Stimulated activated CD8-positive, alpha-beta memory T cell treated with anti-CD3 and anti-CD28 coated beads, Interleukin-15, amount 100 ng/mL, for 1 hour (primary cell): ENCODE measurements around the gene VPS35L.
"Not testable (repeated sequence)": the region's sequence is repeated elsewhere in the genome, so short reads cannot be mapped to it uniquely, and the experiment has no call there.

Experiments
- DNase-seq: peaks from one replicate; pipeline ENCODE4 v3.0.0-alpha.2; 2020; ENCODE audit warnings: low read depth

VPS35L gene

DNA sequence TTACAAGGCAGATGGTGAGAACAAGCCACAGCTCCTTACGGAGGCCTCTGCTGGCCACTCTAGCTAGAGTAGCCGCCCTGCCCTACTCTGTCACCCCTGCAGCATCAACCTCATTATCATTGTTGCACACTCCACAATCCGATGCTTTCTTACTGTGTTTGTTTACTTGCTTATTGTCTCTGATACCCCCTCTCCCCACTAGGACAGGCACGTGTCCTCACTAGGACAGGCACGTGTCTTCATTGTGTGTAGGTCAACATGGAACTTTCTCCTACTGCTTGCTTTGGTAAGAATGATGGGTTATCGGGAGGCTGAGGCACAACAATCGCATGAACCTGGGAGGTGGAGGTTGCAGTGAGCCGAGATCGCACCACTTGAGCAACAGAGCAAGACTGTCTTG, 98.6 kb downstream of the VPS35L start:
- DNase-seq: no peak

DNA sequence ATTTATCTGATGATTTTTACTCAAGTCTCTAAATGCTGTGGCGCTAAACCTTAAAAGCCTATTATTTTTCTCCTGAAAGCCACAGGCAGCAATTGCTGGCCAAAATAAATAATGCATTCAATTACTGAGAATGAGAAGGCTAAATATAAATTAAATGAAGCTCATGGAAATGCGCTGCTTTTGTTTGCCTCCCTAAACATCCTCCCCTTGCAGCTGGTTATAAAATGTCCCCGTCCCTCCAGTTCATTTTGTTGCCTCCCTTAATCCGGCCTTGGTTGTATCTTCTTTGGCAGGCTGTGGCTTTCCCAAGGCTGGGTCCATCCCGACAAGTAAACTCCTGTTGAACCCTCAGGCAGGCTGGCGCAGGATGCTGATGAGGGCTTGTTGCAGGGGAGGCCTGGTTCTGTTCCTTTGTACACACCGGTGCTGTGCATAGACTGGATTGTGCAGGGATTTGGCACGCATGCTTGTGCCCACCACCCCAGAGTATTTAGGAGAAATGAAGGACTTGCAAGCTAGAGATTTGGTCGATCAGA, 99.8 kb downstream of the VPS35L start:
- no peak for DNase-seq

DNA sequence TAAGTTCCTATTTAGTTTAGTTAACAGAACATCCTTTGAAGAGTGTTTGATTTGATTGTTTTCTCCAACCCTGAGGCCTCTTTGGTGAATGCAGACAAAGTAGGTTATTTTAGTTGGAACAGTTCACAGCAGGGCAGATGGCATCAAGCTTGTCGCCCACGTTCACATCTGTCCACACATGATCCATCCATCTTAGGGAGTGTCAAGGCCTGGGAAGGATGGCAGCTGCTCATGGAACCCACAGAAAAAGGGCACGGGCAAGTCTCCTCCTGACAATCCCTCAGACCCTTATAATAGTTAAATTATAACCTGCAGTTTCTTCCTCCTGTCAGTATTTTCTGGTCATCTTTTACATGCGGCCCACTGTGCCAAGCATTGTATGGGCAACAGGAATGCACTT, 102.3 kb downstream of the VPS35L start:
- no peak for DNase-seq

DNA sequence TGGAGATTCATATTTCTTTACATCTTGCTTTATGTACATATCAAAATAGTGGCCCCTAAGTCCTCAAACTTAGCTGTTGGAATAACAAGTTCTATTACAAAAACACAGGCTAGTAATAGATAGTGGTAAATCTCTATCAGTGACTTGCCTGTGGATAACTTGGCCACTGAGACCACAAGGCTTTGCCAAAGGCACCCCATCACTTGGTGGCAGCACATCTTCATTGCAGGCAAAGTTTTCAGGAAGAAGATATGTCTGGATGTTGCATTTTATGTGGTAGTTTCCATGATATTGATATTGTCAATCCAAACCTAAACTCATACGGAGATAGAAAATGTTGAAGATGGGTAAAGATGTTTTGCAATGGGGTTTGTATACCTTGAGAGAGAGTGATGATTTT, 104.1 kb downstream of the VPS35L start:
- no peak for DNase-seq

DNA sequence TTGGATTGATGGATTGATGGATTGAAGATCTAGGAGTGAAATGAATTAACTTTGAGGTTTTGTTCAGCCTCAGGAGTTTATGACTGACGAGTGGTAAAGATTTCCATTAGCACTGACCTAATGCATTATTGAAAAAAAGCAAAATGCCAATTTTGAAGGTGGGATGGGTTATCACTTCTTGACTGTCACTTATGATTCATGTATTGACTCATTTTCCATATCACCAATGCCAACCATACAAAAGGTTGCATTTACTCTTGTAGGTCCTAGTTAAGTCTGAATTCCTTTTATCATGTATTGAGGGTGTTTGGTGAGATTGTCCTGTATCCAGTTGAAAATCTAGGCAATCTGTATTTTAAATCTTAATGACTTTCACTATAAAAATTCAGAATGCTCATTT, 104.9 kb downstream of the VPS35L start:
- no peak for DNase-seq

DNA sequence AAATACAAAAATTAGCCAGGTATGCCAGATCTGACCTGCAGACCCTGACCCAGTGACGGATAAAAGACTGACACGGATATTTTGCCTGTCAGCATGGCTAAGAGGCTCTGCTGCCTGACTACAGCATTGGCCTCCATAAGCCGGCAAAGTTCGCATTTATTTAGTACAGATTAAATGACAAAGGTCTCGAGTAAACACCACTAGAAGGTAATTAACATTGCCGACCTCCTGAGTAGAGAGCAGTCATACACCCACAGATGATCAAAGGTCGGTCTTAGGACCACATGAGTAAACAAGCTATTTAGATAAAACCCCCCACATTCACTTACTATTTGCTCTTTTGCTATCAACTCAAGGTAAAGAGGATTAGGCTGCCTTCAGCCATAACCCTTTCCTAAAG, 106.8 kb downstream of the VPS35L start:
- no peak for DNase-seq

DNA sequence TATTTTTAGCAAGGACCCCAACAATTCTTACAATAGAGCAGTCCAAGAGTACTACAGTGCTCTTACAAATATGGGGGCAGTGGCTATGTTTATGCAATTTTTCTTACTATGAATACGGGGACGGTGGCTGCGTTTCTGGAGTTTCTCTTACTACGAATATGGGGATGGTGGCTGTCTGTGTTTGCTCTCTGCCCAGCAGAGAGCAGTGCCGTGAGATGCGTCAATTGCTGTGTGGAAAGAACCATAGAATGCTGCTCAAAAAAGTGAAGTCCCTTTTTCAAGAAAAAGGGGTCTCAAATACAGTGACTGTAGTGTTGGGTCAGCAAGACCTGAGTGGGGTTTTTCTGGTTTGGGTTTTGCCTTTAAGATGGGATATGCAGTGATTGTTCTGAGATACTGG, 108.7 kb downstream of the VPS35L start:
- DNase-seq: no peak

DNA sequence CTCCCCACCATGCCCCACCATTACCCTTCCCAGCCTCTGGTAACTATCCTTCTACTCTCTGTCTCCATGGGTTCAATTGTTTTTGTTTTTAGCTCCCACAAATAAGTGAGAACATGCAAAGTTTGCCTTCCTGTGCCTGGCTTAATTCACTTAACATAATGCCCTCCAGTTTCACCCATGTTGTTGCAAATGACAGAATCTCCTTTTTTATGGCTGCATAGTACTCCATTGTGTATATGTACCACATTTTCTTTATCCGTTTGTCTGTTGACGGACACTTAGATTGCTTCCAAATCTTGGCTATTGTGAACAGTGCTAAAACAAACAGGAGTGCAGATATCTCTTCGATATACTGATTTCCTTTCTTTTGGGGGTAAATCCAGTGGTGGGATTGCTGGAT, 109.8 kb downstream of the VPS35L start:
- DNase-seq: not testable (repeated sequence)

DNA sequence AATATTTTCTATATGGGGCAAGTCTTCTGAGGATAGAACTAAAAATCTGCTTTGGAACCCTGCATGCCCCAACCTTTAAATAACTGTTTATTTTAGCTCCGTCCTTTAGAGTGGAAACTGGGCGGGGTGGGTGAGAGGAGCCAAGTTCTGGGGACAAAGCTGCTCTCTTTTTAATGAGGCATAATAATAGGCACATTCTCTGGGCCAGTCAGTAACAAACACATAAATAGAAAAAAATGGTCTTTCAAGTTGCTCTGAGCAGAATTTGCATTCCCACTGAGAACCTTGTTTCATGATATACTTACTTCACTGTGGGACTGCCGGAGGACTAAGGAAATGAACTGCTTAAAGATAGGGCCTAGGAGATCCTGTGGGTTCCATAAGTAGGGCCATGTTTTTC, 111.0 kb downstream of the VPS35L start:
- no peak for DNase-seq

DNA sequence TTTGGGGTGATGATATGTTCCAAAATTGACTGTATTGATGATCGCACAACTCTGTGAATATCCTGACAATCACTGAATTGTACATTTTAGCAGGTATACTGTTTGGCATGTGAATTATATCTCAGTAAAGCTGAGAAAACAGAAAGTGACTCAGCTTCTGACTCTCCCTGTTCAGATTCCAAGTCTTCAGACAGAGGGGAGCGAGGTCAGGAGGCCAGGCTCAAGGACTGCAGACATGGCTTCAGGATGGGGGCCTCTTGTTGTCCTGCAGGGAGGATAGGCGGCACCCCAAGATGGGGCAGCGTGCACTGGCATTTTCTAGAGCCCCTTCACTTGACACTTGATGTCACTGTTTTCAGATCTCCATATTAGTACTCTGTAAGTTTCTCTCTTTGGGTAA, 116.9 kb downstream of the VPS35L start:
- DNase-seq: no peak

DNA sequence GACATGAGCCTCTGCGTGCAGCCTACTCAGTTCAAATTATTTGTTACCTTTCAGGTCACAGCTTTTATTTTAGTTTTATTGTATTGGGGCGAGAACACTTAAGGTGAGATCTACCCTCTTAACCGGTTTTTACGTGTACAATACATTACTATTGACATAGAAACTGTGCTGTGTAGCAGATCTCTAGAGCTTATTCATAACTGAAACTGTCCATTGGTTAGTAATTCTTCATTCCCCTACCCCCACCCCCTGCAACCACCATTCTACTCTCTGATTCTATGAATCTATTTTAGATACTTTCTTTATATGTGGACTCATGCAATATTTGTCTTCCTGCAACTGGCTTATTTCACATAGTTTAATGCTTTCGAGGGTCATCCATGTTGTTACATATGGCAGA, 119.0 kb downstream of the VPS35L start:
- DNase-seq: no peak

DNA sequence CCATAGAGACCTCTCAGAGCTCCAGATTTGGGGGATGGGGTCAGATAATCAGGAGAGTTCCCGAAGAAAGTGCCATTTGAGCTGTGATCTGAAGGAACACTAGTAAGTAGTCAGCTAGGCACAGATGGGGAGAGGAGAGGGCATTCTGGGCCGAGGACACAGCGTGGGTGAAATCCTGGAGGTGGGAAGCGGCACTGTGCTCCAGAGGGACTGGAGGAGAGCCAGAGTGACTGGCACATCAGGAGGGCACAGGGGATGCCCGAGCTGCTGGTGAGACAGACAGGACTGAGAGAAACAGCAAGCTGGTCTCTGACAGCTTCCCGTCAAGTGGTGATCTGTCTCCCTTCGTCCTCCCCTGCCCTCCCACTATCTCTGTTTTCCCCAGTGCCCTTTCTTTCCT, 121.9 kb downstream of the VPS35L start:
- DNase-seq: no peak

DNA sequence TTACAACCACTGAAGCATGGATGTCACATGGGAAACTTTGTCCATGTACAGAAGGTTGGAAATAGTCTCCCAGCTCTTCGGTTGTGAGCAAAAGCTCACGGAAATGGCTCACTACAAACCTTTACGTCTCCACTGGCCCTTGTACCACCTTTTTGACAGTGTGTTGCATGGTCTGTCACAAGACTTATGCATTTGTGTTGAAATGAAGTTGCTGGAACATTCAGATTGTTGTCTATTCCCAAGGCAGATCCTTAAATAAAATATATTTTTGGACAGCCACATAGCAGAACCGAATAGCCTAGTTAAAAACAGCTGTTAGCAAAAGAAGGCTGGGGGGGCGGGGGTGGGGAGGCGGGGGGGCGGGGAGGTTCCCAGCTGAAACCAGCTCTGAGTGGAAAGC, 123.3 kb downstream of the VPS35L start:
- no peak for DNase-seq

DNA sequence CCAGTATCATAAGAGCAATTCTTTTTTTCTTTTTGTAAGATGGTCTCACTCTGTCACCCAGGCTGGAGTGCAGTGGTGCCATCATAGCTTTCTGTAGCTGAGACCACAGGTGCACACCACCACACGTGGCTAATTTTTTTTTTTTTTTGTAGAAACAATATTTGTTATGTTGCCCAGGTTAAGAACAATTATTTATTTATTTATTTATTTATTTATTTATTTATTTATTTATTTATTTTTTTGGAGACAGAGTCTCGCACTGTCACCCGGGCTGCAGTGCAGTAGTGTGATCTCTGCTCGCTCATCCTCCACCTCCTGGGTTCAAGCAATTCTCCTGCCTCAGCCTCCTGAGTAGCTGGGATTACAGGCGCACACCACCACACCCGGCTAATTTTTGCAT, 123.8 kb downstream of the VPS35L start:
- DNase-seq: not testable (repeated sequence)

DNA sequence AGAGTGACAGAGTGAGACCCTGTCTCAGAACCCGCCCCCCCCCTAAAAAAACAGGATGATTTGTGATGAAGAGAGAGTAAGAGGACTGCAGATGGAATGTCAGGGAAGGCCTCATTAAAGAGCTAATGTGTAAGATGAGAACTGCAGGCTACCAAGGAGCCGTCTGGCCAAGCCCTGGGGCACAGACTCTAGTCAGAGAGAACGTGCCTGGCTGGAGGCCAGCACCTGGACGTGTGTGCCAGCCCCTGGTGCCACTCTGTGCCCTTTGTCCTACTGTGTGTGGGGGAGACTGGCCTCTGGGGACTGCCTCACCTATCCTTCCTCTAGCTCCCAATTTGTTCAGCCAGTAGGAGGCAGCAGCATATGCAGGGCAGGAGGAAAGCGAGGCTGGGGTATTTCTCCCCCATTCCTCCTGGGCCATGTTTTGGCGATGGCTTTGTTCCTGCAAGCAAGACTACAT, 125.4 kb downstream of the VPS35L start:
- no peak for DNase-seq

DNA sequence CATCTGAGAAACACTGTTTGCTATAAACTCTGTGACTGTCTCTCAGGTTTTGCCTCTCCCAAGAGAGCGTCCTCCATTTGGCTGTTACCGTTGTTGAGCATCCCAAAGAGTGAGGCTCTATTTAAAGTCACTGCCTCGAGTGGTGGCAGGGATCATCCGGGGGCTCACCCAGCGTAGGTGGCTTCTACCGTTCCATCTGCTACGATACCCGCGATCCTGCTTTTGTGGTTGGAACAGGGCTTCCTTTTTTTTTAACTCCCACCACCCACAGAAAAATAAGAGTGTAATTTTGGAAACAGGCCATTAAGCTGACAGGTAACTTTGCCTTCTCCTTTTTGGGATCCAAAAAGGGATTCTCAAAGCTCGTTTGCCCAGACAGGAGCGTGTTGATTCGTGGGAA, 126.1 kb downstream of the VPS35L start:
- DNase-seq: no peak

DNA sequence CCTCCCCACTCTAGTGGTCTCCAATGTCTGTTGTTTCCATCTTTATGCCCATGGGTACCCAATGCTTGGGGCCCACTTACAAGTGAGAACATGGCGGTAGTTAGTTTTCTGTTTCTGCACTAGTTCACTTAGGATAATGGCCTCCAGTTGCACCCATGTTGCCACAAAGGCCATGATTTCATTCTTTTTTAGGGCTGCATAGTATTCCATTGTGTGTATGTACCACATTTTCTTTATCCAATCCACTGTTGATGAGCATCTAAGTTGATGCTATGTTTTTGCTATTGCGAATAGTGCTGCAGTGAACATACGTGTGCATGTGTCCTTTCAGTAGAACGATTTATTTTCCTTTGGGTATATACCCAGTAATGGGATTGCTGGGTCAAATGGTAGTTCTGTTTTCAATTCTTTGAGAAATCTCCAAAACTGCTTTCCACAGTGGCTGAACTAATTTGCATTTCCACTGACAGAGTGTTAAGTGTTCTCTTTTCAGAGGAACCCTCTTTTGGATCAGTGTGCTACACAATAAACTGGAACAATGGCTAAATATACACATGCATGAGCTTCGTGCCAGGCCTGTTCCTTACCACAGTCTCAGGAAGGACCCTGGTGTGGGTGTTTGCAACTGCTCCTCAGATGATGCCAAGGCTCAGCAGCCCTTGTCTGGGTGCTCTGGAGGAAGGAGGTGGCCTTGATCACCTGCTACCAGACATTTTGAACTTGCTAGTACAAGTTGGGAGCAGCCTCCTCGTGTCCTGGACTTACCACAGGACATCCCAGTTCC, 128.1 kb downstream of the VPS35L start:
- DNase-seq: no peak

DNA sequence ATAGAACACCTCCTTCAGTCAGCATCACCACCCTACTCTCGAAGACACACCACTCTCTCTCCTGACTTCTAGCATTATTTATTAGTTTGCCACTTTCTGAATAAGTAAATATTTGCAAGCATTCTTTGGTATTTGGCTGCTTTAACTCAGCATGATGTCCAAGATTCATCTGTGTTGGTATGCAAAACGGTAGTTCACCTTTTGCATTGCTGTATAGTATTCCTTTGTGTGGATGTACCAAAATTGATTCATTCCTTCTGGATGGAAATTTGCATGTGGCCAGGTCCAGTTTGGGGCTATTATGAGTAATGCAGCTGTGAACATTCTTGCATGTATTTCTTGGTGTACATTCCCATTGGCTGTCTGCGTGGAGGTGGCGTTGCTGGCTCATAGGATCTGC, 129.7 kb downstream of the VPS35L start:
- no peak for DNase-seq

DNA sequence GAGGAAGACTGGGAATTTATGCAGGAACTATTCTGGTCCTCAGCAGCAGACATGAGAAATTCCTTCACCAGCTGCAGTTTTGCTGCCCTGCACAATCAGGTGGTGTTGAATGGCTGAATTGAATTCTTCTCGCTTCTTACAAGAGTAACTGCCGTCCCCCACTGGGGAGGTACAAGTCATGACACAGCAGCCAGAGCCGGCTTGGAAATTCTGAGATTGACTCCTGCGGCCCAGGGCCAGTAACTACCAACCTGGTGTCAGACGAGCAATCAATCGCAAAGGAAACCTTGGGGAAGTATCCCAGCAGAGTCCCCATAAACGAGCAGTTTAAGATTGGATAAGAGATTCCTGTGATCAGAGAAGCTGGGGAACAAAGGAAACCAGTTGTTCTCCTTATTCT, 131.8 kb downstream of the VPS35L start:
- no peak for DNase-seq

DNA sequence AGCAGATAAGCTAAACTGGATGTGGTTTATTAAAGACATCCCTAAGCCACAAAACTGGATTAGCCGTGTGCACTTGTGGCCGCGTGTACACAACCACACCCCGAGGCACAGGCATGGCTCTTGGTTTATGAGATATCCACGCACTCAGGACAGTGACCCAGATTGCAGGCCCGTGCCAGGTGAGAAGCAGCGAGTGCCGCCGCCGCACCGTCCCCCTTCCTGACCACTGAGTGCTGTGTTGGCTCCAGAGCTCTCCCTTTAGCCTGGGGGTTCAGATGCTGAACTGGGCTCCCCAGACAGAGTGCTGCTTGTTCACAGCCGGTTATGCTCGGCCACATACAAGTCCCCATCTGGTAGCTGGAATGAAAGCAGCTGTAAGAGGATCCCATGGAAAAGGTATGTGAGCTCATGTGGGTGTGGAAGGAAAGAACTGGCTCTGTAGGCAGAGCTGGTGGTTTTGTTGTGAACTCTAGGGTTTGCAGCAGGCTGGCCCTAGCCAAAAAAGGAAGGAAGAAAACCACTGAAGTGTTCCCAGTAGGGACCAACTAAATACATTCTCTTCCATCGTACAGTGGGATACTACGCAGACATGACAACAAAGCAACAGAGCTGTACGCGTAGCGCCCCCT, 133.0 kb downstream of the VPS35L start:
- DNase-seq: no peak

DNA sequence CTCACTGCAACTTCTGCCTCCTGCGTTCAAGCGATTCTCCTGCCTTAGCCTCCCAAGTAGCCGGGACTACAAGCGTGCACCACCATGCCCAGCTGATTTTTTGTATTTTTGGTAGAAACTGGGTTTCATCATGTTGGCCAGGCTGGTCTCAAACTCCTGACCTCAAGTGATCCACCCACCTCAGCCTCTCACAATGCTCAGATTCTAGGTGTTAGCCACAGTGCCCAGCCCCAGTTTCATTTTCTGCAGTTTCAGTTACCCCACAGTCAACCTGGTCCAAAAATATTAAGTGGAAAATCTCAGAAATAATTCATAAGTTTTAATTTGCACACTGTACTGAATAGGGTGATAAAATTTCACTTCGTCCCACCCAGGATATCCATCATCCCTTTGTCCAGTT, 133.8 kb downstream of the VPS35L start:
- DNase-seq: no peak

DNA sequence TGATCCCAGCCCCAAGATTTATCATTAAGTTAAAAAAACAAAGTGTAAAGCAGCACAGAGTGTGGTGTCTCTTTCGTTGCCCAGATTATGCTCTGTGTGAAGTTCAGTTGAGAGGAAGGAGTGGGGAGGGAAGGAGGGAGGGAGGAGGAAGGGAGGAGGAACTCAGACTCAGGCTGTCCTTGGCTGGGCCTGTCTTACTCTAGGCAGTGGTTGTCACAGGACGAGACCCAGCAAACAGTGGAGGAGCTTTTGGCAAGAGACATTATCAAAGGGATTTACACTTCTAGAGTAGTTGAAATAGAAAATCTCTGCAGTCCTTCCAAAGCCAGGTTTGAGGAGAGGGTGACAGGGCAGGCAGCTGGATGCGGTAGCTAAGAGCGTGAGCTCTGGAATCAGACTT, 134.7 kb downstream of the VPS35L start:
- no peak for DNase-seq

DNA sequence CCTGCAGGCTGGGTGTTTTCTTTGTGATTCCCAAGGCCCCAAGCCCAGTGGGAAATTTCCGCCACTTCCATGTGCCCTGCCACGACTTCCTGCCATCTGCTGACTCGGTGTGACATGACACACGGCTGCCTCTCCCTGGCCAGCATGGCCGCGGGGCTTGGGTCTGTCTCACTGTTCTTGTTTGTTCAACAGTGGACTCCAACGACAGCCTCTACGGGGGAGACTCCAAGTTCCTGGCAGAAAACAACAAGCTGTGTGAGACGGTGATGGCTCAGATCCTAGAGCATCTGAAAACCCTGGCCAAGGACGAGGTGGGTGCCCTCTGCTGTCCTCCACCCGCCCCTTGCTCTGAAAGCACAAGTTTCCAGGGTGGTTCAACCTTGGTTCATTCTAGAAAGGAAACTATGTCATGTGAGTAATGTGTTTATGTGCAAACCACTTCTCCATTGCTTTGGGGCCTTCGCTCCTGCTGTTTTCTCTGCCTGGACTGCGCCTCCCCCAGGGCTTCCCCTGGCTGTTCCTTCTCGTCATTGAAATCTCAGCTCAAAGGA, 135.7 kb downstream of the VPS35L start:
- no peak for DNase-seq
